Keratinocyte (primary cell): Measurements from ENCODE around the gene IFNL4. TPM values are rescaled to one million over a fixed set of nuclear protein-coding genes. Genes with fewer than 3 reads are reported as not detected.

Source experiments
- DNase-seq: peaks from one replicate; pipeline ENCODE4 v3.0.0-alpha.2; 2011; ENCODE audit warnings: low read depth, missing footprints, low spot score
- FAIRE-seq: peaks from 2 replicates; lab custom pipeline; 2011; peaks lifted over from hg19 to GRCh38; lab: Jason Lieb, UNC
- H2AFZ ChIP-seq: 2 replicates; pipeline ENCODE4 v1.6.0; 2012; ENCODE audit warnings: low read length, control low read depth, inconsistent platforms; ENCODE audit not compliant: control insufficient read depth
- H3K27ac ChIP-seq: 2 replicates; pipeline ENCODE4 v1.5.1; 2011; ENCODE audit warnings: low read length; ENCODE audit not compliant: control insufficient read depth, insufficient read depth
- H3K27me3 ChIP-seq: 3 replicates; pipeline ENCODE4 v1.6.0; 2011; ENCODE audit warnings: low read length; ENCODE audit not compliant: control insufficient read depth, insufficient read depth; ENCODE audit errors: extremely low read depth
- H3K36me3 ChIP-seq, 2 experiments: 2 replicates in 1 of 2; 3 replicates in 1 of 2; pipeline ENCODE4 v1.5.1; 2011; ENCODE audit warnings: low read length in 2 of 2, mild to moderate bottlenecking in 1 of 2; ENCODE audit not compliant: control insufficient read depth in 2 of 2, insufficient read depth in 2 of 2; ENCODE audit errors: extremely low read depth in 1 of 2
- H3K4me1 ChIP-seq: 3 replicates; pipeline ENCODE4 v1.5.1; 2011; ENCODE audit warnings: low read length; ENCODE audit not compliant: control insufficient read depth, insufficient read depth; ENCODE audit errors: extremely low read depth
- H3K4me2 ChIP-seq: 3 replicates; pipeline ENCODE4 v1.6.0; 2011; ENCODE audit warnings: low read depth, low read length; ENCODE audit not compliant: control insufficient read depth, insufficient read depth; ENCODE audit errors: extremely low read depth
- H3K4me3 ChIP-seq, 3 experiments: fragments of 200-600 bp in 1 of 3; sonication (generic) in 1 of 3; 2 replicates in 2 of 3; 3 replicates in 1 of 3; pipeline ENCODE4 v1.5.1; 2011 to 2016; ENCODE audit warnings: low read length in 3 of 3, mild to moderate bottlenecking in 3 of 3, control low read depth in 2 of 3, inconsistent platforms in 1 of 3, low read depth in 1 of 3, mixed read lengths in 1 of 3, mixed run types in 1 of 3, moderate library complexity in 1 of 3; ENCODE audit not compliant: control insufficient read depth in 2 of 3, insufficient read depth in 2 of 3; ENCODE audit errors: extremely low read depth in 1 of 3
- H3K79me2 ChIP-seq: 2 replicates; pipeline ENCODE4 v1.6.0; 2012; ENCODE audit warnings: low read length; ENCODE audit not compliant: control insufficient read depth, insufficient read depth
- H3K9ac ChIP-seq: 3 replicates; pipeline ENCODE4 v1.6.0; 2011; ENCODE audit warnings: low read length; ENCODE audit not compliant: control insufficient read depth, insufficient read depth; ENCODE audit errors: extremely low read depth
- H3K9me1 ChIP-seq: 3 replicates; pipeline ENCODE4 v1.6.0; 2011; ENCODE audit warnings: low read length; ENCODE audit not compliant: control insufficient read depth, insufficient read depth; ENCODE audit errors: extremely low read depth
- H3K9me3 ChIP-seq: 2 replicates; pipeline ENCODE4 v1.5.1; 2012; ENCODE audit warnings: low read depth, low read length; ENCODE audit not compliant: control insufficient read depth
- H4K20me1 ChIP-seq: 3 replicates; pipeline ENCODE4 v1.6.0; 2011; ENCODE audit warnings: low read length; ENCODE audit not compliant: control insufficient read depth, insufficient read depth; ENCODE audit errors: extremely low read depth
- CTCF ChIP-seq, 3 experiments: IDR thresholded peaks in 1 of 3; conservative IDR thresholded peaks in 1 of 3; optimal IDR thresholded peaks in 1 of 3; 2 replicates in 2 of 3; 3 replicates in 1 of 3; pipeline versions ENCODE3 to v1.5.1; 2011; ENCODE audit warnings: low read length in 3 of 3, mild to moderate bottlenecking in 3 of 3, moderate library complexity in 2 of 3, control low read depth in 1 of 3, inconsistent platforms in 1 of 3; ENCODE audit not compliant: insufficient read depth in 2 of 3; ENCODE audit errors: extremely low read depth in 1 of 3
- EZH2 ChIP-seq: IDR thresholded peaks from one replicate; pipeline ENCODE4 v1.6.1; 2012; ENCODE audit warnings: inconsistent platforms, mild to moderate bottlenecking, low read length, moderate library complexity
- dilution Hi-C: fragments of 300-500 bp; cut with MboI; formaldehyde crosslinking; loops from one replicate; pipeline ENCODE4 v1.7.0; 2020; ENCODE audit warnings: low sequenced_read_pairs; ENCODE audit not compliant: extremely low pct_ligation_motif_present
- polyA plus RNA-seq, 5 experiments: library from polyadenylated mRNA; depleted of rRNA in 3 of 5; stranded (reverse) in 3 of 5; stranded (forward) in 1 of 5; unstranded in 1 of 5; fragments of >200 nt; gene quantifications; 1 replicate in 1 of 5; 2 replicates in 3 of 5; 3 replicates in 1 of 5; pipeline versions ENCODE4 v1.2.1 to v1.2.3, GENCODE V29; 2011 to 2012; ENCODE audit warnings: missing spikeins in 2 of 5, low read depth in 1 of 5, low replicate concordance in 1 of 5

The IFNL4 gene
- polyA plus RNA-seq, 1 donor (not counting 4 experiments of a cell fraction or from before 2014, with no cell fraction given): not detected

DNA sequence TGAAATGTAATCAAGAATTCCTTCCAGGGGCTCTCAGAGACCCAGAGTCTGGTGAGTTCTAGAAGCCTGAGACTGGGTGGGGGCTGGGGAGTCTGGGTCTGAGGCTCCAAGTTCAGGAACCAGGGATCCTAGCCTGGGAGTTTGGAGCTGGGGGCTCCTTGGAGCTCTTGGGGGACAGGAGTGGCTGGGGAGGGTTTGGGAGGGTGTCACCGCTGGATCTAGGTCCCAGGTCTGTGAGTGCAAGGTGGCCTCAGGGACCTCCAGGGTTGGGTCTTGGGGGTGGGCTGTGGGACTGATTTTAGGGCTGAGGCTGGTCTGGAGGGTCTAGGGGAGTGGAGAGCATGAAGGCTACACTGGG lies 45.7 kb downstream of the IFNL4 start:
- no peaks in the 10 kb centered on the region for H3K36me3 ChIP-seq

DNA sequence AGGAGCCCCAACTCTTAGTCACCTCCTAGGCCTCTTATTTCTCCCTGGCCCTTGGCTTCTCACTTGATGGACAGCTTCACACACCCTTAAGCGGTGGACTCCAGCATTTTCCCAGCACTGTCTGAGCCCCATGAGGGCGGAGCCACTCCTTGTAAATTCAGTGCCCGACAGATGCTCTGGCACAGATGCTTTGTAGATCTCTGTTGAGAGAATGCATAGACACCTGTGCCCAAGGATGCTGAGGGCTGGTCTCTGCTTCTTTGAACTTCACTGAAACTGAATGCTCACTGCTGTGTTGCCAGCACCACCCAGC lies 47.9 kb downstream of the IFNL4 start:
- dilution Hi-C loops: no loop called here
- H3K27ac ChIP-seq: no peak overlapping the region
- peaks cover 14% of the 10 kb centered on the region for H3K4me1 ChIP-seq
- H3K36me3 ChIP-seq: no peaks in the 10 kb centered on the region
- no peaks in the 10 kb centered on the region for H3K79me2 ChIP-seq
- no peak overlapping the region for H3K9ac ChIP-seq
- H3K27me3 ChIP-seq: peaks cover 60% of the 10 kb centered on the region
- no peak overlapping the region for H3K4me2 ChIP-seq
- TF ChIP-seq EZH2 (no peak), CTCF (optimal IDR thresholded peaks at IDR 0.05 in 1 of 3, IDR thresholded peaks at IDR 0.05 in 1 of 3, conservative IDR thresholded peaks at IDR 0.05 in 1 of 3; ENCODE audit: extremely low read depth in 1 of 3, insufficient read depth in 2 of 3, low read length in 3 of 3) (no peak)
- no peak for DNase-seq
- FAIRE-seq: no peak
- no peak overlapping the region for H3K4me3 ChIP-seq
- no peak overlapping the region for H2AFZ ChIP-seq
- H4K20me1 ChIP-seq: no peaks in the 10 kb centered on the region
- no peaks in the 10 kb centered on the region for H3K9me1 ChIP-seq
- no peaks in the 10 kb centered on the region for H3K9me3 ChIP-seq

More for the DNA sequence above, 45.7 kb downstream of the IFNL4 start:
- Histone ChIP-seq H3K4me1 (peaks cover 3% of the 10 kb centered on the region), H3K4me3 (no peak overlapping the region), H3K4me2 (no peak overlapping the region), H3K27ac (no peak overlapping the region), H3K9me1 (no peaks in the 10 kb centered on the region), H3K9ac (no peak overlapping the region), H3K9me3 (no peaks in the 10 kb centered on the region), H2AFZ (no peak overlapping the region), H3K79me2 (no peaks in the 10 kb centered on the region), H4K20me1 (no peaks in the 10 kb centered on the region), H3K27me3 (peaks cover 38% of the 10 kb centered on the region)
- DNase-seq (no peak), FAIRE-seq (no peak)
- TF ChIP-seq CTCF (optimal IDR thresholded peaks at IDR 0.05 in 1 of 3, IDR thresholded peaks at IDR 0.05 in 1 of 3, conservative IDR thresholded peaks at IDR 0.05 in 1 of 3; ENCODE audit: extremely low read depth in 1 of 3, insufficient read depth in 2 of 3, low read length in 3 of 3) (no peak), EZH2 (no peak)
- dilution Hi-C loops: no loop called here
